ENCODE data around the gene C11orf91. TPM values are rescaled to one million over a fixed set of nuclear protein-coding genes. Genes with fewer than 3 reads are reported as not detected.

The C11orf91 gene
- total RNA-seq, 4 donors from 2014 or later, result not detected

GRCh38 chr11:33670250-33671011 lies 30.2 kb downstream of the C11orf91 start:
- H3K27me3 ChIP-seq, result peaks cover 8% of the 10 kb centered on the region
- WGBS, 2 donors (ENCODE audit: low coverage in 1 of 2), result 72 to 85% methylated on average over 2 to 5 of the region's 5 CpGs
- no peak for TF ChIP-seq POLR2AphosphoS5 (IDR thresholded peaks at IDR 0.05)
- no peak for TF ChIP-seq POLR2A (IDR thresholded peaks at IDR 0.05)
- no peak for TF ChIP-seq CTCF (IDR thresholded peaks at IDR 0.05)
- TF ChIP-seq EP300 (IDR thresholded peaks at IDR 0.05), result no peak
- ATAC-seq, result no peak
- H3K27ac ChIP-seq, result no peak overlapping the region
- H3K36me3 ChIP-seq, result no peaks in the 10 kb centered on the region
- H3K4me3 ChIP-seq, result no peak overlapping the region
- no peaks in the 10 kb centered on the region for H3K9me3 ChIP-seq
- H3K4me1 ChIP-seq, result no peaks in the 10 kb centered on the region

- Histone ChIP-seq H3K4me3 (no peak overlapping the region), H3K4me1 (no peaks in the 10 kb centered on the region), H3K27me3 (peaks cover 9% of the 10 kb centered on the region), H3K36me3 (no peaks in the 10 kb centered on the region), H3K27ac (no peak overlapping the region), H3K9me3 (no peaks in the 10 kb centered on the region)
- no peak for TF ChIP-seq POLR2AphosphoS5 (IDR thresholded peaks at IDR 0.05)
- no peak for TF ChIP-seq CTCF (IDR thresholded peaks at IDR 0.05)
- TF ChIP-seq POLR2A (IDR thresholded peaks at IDR 0.05), result no peak
- TF ChIP-seq EP300 (IDR thresholded peaks at IDR 0.05), result no peak
- WGBS, 2 donors (ENCODE audit: low coverage in 1 of 2), result 74 to 77% methylated on average over 5 of the region's 5 CpGs
- no peak for ATAC-seq
Measured at GRCh38 chr11:33669598-33670249, 30.9 kb downstream of the C11orf91 start.

- Histone ChIP-seq H3K27me3 (peaks cover 9% of the 10 kb centered on the region), H3K4me3 (no peak overlapping the region), H3K36me3 (no peaks in the 10 kb centered on the region), H3K9me3 (no peaks in the 10 kb centered on the region), H3K4me1 (no peaks in the 10 kb centered on the region), H3K27ac (no peak overlapping the region)
- WGBS, 2 donors (ENCODE audit: low coverage in 1 of 2), result 79 to 87% methylated on average over 2 to 3 of the region's 6 CpGs
- TF ChIP-seq EP300 (IDR thresholded peaks at IDR 0.05) (no peak), POLR2AphosphoS5 (IDR thresholded peaks at IDR 0.05) (no peak), POLR2A (IDR thresholded peaks at IDR 0.05) (no peak), CTCF (IDR thresholded peaks at IDR 0.05) (no peak)
- ATAC-seq, result no peak
Measured at GRCh38 chr11:33668951-33669596, 31.6 kb downstream of the C11orf91 start.

GRCh38 chr11:33668468-33668825 lies 32.2 kb downstream of the C11orf91 start:
- H3K4me3 ChIP-seq, result no peak overlapping the region
- H3K36me3 ChIP-seq, result no peaks in the 10 kb centered on the region
- no peaks in the 10 kb centered on the region for H3K4me1 ChIP-seq
- ATAC-seq, result no peak
- TF ChIP-seq POLR2AphosphoS5 (IDR thresholded peaks at IDR 0.05), result no peak
- no peak for TF ChIP-seq EP300 (IDR thresholded peaks at IDR 0.05)
- TF ChIP-seq CTCF (IDR thresholded peaks at IDR 0.05), result no peak
- TF ChIP-seq POLR2A (IDR thresholded peaks at IDR 0.05), result no peak
- 94 to 95% methylated on average over 3 to 6 of the region's 6 CpGs for WGBS, 2 donors (ENCODE audit: low coverage in 1 of 2)
- H3K27me3 ChIP-seq, result peaks cover 9% of the 10 kb centered on the region
- H3K9me3 ChIP-seq, result no peaks in the 10 kb centered on the region
- no peak overlapping the region for H3K27ac ChIP-seq
